ENCODE results near the gene GUCY1B1. TPM values are rescaled to one million over a fixed set of nuclear protein-coding genes. Genes with fewer than 3 reads are reported as not detected.
A peak's percentile ranks its signal among the peaks of the same experiment; 100 is the strongest.
"Not testable (repeated sequence)": the region's sequence is repeated elsewhere in the genome, so short reads cannot be mapped to it uniquely, and the experiment has no call there.

The GUCY1B1 gene
- polyA plus RNA-seq, 4 donors, result 13.9 to 83.0 (median 67.4) TPM

DNA sequence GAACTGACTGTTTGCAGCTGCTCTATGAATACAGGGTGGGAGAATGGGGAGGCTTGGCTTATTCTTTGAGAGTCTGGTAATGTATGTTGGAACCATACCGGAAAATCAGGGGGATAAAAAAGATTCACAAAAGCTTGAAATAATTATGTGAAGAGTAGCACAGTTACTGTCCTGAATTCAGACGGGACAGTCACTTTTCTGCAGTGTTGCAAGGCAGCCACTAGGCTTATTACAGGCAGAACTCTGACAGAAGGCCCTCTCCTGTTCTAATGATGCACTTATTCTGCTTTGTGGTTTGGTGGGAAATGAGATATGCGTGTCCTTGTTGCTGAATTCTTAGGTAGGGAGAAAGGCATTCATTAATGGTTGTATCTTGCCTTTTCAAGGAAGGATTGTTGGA is 37.2 kb downstream of the GUCY1B1 start:
- no peak for DNase-seq (ENCODE audit: low read depth in 4 of 4, low spot score in 3 of 4)

DNA sequence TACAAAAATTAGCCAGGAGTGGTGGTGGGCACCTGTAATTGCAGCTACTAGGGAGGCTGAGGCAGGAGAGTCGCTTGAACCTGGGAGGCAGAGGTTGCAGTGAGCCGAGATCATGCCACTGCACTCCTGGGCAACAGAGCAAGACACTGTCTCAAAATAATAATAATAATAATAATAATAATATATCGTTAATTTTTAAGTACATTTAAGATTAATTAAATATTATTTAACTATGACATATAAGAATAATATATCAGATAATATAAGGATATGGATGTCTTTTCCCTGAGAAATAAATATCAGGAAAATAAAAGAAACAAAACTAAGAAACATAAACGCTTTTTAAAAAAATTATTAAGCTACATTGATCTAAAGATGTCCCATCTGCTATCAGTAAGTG is 38.8 kb downstream of the GUCY1B1 start:
- DNase-seq (ENCODE audit: low read depth in 4 of 4, low spot score in 3 of 4), result not testable (repeated sequence)

DNA sequence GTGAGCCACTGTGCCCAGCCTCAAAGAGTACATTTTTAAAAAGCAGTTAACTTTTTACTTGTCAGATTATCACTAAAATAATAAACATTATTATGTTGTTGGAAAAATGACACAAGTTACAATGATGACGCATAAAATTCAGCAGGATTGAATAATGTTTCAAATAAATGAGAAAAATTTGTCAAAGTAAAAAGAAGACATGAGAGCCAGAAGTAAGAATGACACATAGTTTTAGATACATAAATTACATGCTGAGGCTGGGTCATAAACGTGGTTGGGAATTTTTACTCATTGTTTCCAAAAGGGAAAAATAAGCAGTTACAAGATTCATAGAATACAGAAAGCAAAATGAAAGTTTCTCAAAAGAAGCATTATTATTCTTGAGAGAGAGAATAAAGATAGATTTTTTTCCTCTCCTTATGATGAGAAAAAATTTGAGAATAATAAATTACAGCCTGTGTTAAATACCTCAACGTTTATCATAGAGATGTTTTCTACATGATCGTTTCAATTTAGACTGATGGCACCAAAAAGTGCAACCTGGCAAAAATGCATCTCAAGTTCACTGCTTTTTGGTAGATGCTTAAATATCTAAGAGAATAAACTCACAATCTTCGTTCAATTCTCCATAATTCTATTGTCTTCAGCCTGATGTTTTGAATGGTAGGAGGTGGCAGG is 40.4 kb downstream of the GUCY1B1 start:
- no peak for DNase-seq (ENCODE audit: low read depth in 4 of 4, low spot score in 3 of 4)

DNA sequence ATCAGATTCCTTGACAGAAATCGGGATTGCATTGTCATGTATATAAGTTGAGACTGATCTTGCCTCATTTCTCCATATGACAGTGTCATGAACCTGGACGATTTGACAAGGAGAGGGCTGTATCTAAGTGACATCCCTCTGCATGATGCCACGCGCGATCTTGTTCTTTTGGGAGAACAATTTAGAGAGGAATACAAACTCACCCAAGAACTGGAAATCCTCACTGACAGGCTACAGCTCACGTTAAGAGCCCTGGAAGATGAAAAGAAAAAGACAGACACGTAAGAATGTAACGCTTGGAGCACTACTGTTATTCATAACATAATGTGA is 40.9 kb downstream of the GUCY1B1 start:
- DNase-seq (ENCODE audit: low read depth in 4 of 4, low spot score in 3 of 4), result no peak

DNA sequence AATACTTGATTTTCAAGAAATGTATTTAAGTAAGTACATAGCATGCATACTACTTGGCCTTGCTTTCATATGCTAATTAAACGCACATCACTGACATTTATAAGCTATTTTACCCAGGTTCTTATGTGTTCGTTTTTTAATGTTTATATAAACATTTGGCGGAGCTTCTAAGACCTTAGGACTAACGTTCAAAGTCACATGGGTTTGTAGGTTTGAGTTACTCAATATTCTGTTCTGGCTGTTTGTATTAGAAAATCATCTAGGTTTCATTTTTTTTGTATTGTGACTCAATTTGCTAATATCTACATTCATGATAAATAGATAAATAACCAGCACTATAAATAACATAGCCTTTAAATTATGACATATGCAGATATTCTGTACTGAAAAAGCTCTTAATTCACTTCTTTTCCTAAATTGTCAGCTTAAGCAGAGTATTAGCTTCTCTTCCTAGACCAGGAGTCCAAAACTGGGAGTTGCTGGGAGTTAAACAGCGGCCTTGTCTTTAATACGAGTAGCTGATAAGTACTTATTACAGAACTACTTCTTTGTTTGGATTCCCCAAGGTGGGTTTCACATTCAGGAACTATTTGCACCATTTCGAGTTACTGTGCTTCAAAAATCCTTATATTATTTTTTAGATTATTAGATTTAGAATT is 42.0 kb downstream of the GUCY1B1 start:
- no peak for DNase-seq (ENCODE audit: low read depth in 4 of 4, low spot score in 3 of 4)

DNA sequence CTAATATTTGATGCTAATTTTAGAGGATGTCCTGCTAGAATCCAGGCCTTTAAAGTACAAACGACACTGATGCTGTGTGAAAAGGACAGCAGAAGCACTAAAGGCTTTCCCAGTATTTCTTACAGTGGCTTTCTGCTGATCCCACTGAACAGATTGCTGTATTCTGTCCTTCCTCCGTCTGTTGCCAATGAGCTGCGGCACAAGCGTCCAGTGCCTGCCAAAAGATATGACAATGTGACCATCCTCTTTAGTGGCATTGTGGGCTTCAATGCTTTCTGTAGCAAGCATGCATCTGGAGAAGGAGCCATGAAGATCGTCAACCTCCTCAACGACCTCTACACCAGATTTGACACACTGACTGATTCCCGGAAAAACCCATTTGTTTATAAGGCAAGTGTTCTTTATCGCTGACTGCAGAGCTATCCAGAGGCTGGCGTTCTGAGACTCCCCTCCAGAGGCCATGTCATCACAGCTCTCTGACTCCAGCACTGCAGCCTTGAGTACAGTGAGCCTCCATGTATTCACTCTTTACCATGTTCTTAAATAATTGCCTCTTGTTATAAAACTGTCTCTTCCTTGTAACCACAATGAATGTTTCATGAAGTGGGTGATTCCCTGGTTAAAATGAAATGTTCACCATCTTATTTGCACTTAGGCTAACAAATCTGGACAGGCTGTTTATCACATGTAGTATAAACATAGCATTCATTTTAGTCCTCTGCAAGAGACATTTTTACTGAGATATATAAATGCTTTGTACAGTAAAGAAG is 43.6 kb downstream of the GUCY1B1 start:
- no peak for DNase-seq (ENCODE audit: low read depth in 4 of 4, low spot score in 3 of 4)

DNA sequence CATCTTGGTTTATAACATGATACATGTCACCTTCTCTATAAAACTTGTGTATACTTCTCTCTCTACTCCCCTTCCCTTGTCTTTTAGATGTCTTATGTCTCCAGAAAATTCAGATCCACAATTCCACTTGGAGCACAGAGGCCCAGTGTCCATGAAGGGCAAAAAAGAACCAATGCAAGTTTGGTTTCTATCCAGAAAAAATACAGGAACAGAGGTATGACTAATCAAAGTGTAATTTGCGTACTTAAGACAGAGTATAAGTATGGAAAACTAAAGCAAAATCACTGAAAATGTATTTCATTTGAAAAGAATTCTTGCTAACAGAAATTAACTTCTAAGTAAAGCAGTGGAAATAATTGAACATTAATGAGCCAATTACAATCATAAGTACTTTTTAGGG is 46.2 kb downstream of the GUCY1B1 start:
- no peak for DNase-seq (ENCODE audit: low read depth in 4 of 4, low spot score in 3 of 4)

DNA sequence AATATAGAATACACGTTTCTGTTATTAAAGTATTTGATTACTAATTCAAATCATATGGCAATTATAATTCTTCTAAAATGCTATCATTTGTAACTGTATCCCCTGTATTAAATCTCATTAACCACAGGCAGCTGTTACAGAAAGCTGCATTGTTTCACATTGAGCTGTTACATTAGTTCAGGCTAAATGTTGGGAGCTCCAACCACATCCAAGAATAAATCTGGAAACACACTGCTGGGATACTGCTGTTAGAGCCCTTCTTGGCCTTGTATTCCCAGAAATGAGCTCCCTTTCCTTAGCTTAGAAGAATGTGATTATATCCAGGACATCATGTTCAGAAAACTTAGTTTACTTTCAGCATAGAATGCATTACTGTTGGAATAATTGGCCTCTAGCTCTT is 48.2 kb downstream of the GUCY1B1 start:
- DNase-seq (ENCODE audit: low read depth in 4 of 4, low spot score in 3 of 4), result no peak

DNA sequence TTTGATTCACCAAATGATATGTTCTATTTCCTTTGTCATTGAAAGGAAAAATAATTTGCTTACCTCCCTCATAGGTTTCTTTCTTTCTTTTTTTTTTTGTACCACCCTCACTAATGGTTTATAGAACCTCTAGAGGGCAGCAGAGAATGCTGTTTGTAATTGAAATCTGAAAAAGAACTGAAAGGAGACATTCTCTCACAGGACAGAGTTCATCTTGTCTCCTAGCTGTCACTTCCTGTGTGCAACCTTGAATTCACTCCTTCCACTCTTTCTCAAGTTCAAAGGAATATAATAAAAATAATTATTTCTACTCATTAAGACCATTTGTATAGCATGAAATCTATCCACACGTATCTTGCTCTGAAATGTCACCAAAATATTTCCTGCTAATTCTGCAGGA is 51.0 kb downstream of the GUCY1B1 start:
- DNase-seq (ENCODE audit: low read depth in 4 of 4, low spot score in 3 of 4), result peak in 3 of 4 donors; percentile 44 to 58 (median 50)

DNA sequence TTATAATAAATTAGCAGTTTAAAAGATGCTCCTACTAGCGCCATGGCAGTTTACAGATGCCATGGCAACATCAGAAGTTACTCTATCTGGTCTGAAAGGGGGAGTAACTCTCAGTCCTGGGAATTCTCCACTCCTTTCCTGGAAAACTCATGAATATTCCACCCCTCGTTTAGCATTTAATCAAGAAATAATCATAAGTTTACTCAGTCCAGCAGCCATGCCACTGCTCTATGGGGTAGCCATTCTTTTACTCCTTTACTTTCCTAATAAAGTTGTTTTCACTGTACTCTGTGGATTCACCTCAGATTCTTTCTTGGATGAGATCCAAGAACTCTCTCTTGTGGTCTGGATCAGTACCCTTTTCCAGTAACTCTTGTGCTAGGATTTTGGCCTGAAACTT is 52.3 kb downstream of the GUCY1B1 start:
- DNase-seq (ENCODE audit: low read depth in 4 of 4, low spot score in 3 of 4), result no peak

DNA sequence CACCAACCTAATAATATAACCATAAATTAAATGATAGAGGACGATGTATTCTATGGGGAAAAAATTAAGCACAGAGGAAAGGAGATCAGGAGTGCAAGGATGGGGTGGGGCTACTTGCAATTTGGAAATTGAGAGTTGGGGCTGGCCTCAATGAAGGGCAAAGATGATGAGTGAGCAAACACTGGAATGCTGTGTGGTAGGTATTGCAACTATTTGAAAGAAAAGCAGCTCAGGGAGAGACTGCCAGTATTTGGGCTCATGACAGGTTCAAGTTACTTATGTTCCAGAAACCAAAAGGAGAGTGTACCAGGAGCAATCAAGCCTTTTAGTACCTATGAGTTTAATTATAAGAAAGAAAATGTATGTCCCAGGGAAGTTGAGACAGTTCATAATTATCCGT is 59.8 kb downstream of the GUCY1B1 start:
- DNase-seq (ENCODE audit: low read depth in 4 of 4, low spot score in 3 of 4), result no peak

DNA sequence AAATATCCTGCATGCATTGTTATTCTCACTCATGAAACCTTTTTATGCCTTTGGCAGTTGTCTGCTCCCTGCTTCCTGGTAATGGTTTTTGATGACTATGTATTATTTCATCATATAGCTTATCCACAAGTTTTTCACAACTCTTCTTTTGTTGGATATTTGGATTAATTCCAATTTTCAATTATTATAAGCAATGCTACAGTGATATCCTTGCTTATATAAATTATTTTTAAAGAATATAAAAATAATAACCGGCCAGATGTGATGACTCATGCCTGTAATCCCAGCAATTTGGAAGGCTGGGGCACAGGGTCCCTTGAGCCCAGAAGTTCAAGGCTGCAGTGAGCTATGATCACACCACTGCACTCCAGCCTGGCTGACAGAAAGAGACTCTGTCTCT is 60.2 kb downstream of the GUCY1B1 start:
- DNase-seq (ENCODE audit: low read depth in 4 of 4, low spot score in 3 of 4), result no peak

DNA sequence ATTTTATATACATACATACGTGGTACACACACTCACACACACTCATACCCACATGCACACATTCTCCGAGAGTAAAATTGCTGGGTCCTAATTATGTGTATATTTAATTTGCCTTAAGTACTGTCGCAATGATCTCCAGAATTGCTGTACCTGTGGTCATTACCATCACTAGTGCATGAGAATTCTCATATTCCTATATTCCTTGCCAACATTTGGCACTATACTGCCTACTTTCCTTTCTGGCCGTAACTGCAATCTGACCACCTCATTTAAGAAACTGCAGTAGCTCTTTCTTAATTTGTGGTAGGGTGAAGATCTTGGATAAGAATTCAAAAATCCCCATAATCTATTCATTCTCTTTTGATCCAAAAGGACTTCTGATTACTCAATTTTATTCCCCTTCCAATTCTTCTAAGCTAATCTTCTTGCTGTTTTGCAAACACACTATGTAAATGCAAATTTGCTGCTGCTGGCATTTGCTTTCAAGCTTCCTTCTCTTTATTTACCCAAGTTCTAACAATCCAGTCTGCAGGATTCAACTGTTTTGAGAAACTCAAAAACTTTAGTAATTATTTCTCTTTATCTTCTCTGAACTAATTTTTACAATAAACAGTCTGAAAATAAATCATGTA is 62.2 kb downstream of the GUCY1B1 start:
- no peak for DNase-seq (ENCODE audit: low read depth in 4 of 4, low spot score in 3 of 4)

DNA sequence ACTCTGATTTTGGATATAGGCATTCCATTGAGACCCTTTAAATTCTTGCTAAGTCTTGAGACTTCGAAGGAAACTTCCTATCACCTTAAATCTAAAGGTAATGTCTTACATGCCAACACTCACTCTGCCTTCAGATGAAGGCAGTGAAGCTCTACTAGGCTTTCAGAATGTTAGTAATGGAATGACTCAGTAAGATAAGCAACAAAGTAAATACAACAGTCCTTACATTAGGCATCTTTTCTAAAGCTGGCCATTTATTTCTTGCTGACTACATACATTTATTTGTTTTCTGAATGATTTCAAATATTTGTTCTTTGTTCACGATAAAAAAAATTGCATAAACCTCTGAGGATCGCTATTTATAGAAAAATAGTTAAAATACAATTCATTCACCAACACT is 63.8 kb downstream of the GUCY1B1 start:
- DNase-seq (ENCODE audit: low read depth in 4 of 4, low spot score in 3 of 4), result no peak

DNA sequence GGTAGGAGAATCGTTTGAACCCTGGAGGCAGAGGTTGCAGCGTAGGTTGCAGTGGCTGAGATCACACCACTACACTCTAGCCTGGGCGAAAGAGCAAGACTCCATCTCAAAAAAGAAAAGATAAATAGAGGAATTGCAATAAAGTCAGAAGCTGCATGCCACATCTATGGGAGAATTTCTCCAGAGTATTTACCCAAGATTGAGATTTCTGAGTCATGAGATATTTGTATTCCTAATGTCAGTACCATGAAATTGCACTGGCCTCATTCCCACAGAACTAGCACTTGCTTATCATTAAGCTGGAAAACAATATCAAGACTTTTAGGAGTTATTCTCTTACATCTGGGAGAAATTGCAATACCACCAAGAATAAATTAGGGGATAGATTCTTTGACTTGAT is 69.8 kb downstream of the GUCY1B1 start:
- no peak for DNase-seq (ENCODE audit: low read depth in 4 of 4, low spot score in 3 of 4)

DNA sequence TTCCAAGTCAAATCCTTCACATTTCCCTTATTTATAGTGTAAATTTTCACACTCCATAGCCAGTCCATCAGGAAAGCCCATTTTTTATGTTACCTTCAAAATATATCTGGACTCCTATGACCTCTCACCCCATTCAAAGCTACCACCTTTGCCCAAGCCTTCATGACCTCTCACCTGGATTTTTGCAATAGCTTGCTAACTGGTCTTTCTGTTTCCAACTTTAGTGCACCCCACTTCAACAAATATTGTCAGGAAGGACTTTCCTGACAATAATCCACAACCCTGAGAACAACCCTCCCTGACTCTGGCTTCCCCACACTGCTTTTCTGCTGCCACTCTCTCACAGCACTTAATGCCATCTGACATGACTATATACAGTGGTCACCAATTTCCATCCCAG is 73.8 kb downstream of the GUCY1B1 start:
- no peak for DNase-seq (ENCODE audit: low read depth in 4 of 4, low spot score in 3 of 4)

DNA sequence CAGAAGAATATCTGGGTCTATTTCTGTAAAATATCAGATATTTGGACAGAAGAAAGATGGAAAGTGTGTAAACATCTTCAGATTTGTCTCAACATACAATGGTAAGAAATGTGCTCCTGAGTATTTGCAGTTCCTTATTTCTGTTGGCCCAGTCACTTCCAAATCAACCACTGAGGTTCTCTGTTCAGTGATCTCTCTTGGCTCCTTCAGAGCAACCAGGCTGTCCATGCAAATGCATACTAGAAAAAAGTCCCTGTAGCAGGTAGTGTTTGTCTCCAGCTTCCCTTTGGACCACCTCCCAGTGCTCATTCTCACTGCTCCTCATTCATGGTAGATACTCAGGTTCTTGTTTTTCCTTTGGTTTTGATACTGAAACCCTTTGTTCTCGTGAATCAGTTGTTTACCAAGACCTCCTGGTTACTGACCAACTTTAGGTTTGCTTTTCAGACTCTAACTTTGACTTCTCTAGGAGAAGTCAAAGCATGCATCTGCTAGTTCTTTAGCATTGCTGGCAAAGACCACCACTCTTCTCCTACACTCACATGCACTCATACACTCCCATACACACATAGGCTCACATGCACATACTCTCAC is 78.5 kb downstream of the GUCY1B1 start:
- DNase-seq (ENCODE audit: low read depth in 4 of 4, low spot score in 3 of 4), result no peak

DNA sequence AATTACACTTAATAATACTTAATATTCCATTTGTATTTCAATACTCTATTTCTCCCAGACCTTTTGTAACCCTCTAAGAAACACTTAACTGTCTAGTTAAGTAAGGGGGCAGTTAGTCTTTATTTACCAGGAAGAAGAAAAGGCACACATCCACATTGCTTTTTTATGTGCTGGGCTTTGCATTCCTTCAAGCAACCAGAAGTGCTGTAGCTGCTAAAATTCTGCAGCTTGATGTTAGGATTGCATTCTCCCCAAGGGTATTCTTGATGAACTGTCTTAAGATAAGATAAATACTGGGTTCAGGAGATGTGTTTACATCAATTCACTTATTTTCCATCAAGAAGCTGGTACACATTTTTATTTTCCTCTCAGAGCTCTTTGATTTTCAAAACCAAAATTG is 83.3 kb downstream of the GUCY1B1 start:
- DNase-seq (ENCODE audit: low read depth in 4 of 4, low spot score in 3 of 4), result no peak

DNA sequence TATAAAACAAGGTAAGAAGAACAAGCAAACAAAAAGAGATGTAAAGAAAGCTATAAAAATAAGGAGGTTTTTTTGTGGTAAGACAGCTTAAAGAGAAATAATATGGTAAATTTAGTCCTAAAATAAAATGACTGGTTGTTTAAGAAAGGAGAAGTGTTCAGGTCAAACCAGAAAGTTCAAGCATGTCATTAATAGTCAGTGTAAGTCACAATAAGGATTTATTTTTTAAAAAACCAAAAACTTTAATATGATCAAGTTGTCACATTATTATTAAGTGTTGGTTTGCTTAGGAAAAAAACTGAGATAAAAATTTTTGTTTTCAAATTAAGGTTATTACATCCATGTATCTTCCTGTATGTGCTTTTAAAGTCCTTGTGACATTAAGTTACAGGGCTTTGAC is 88.1 kb downstream of the GUCY1B1 start:
- DNase-seq (ENCODE audit: low read depth in 4 of 4, low spot score in 3 of 4), result no peak

DNA sequence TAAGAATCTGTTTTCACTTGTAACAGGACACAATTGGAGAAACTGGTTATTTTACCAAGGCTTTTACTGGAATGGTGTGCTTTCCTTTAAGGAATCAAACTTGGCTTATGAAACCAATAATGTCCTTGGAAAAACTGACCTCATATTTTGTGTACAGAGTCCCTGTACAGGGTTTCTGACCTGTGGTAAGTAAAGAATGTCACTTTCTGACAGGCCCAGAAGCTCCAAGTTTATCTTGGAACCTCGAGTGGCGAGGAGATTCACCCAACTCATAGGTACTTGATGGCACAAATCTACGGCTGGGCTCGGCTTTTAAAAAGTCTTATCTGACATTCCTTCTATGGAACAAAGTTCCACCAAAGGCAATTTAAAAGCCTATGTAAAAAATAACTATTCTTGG is 90.2 kb downstream of the GUCY1B1 start:
- DNase-seq (ENCODE audit: low read depth in 4 of 4, low spot score in 3 of 4), result no peak

DNA sequence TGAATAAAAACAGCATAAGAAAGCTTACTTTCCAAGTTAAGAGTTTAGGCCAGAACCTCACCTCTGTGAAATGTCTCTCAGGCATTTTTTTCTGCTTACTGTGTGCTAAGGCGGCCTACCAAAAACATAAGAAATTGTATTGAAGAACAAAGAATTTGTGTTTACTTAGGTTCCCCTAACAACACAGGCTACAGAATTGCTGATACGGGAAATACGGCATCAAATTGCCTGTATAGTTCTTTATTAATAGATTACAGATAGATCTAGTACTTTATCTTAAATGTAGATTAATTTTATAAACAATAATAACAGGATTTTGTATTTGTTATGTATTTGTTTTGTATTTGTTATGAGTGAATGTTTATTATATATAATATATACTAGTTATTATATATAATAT is 94.4 kb downstream of the GUCY1B1 start:
- DNase-seq (ENCODE audit: low read depth in 4 of 4, low spot score in 3 of 4), result no peak
